ENCODE data around the gene TRPV5. TPM values are rescaled to one million over a fixed set of nuclear protein-coding genes. Genes with fewer than 3 reads are reported as not detected.

TRPV5 gene
- polyA plus RNA-seq, 1 experiment, result not detected

DNA sequence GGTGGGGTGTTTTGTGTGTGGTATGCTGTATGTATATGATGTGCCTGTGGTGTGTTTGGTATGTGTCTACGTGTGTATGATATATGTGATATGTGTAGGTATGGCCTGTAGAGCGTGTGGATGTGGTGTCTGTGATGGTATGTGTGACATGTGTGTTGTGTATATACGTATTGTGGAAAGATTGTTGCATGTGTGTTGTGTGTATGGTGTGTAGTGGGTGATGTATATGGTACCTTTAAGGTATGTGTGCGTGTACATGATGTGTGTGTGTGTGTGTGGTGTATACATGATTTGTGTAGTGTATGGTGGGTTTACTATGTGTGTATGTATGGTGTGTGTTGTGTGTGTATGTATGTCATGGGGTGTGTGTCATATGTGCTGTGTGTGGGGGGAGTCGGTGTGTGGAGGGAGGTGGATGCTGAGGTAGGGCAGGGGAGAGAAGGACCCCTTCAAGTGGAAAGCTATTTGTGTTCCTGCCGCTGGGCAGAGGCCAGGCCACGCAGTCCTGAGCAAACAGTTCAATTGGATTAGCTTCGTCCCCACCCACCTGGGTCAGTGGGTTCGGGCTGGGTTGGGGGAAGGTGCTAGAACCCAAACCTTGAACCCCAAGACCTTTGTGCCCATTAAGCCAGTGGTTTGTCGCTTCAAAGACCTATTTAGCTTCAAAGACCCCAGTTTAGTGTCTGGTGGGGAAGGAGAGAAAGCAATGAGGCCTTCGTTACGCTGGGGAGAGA is 46.1 kb downstream of the TRPV5 start:
- TF ChIP-seq, protein P1, sequence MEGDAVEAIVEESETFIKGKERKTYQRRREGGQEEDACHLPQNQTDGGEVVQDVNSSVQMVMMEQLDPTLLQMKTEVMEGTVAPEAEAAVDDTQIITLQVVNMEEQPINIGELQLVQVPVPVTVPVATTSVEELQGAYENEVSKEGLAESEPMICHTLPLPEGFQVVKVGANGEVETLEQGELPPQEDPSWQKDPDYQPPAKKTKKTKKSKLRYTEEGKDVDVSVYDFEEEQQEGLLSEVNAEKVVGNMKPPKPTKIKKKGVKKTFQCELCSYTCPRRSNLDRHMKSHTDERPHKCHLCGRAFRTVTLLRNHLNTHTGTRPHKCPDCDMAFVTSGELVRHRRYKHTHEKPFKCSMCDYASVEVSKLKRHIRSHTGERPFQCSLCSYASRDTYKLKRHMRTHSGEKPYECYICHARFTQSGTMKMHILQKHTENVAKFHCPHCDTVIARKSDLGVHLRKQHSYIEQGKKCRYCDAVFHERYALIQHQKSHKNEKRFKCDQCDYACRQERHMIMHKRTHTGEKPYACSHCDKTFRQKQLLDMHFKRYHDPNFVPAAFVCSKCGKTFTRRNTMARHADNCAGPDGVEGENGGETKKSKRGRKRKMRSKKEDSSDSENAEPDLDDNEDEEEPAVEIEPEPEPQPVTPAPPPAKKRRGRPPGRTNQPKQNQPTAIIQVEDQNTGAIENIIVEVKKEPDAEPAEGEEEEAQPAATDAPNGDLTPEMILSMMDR (IDR thresholded peaks at IDR 0.05; ENCODE audit: insufficient read depth, low read depth, low read length), result no peak
- H3K27me3 ChIP-seq (ENCODE audit: control insufficient read depth, insufficient read depth, low read length), result 0 out of 2 replicates have a peak, but pooled peaks cover 1% of the 10 kb centered on the region
- DNase-seq (ENCODE audit: low read depth), result no peak
- H3K36me3 ChIP-seq (ENCODE audit: control insufficient read depth, insufficient read depth, low read length), result no peaks in the 10 kb centered on the region
- no peak overlapping the region for H3K4me3 ChIP-seq (ENCODE audit: low read depth, low read length)
- POLR2A ChIA-PET, result no interaction called here
- CTCF ChIA-PET, result interaction anchor here (1.5 kb wide), 1 partner anchor 115 kb away, joined by 3 read pairs; no protein-coding TSS in a partner anchor

DNA sequence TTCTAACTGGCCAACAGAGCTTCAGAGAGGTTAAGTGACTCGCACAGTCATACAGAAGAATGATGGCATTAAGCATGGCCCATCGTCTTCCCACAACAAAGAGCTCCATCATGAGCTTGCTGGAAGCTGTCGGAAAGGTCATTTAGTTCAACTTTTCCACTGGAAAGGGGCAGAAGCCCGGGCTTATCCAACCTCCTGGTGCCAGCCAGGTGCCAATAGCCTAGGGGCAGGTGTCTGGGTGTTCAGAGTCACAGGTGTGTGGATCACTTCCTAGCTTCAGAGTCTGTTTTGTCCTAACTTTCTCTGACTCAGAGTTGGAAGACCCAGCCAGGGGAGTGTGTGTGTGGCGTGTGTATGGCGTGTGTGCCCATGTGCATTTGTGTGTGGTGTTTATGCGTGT is 46.7 kb downstream of the TRPV5 start:
- Histone ChIP-seq H3K4me3 (ENCODE audit: low read depth, low read length) (no peak overlapping the region), H3K27me3 (ENCODE audit: control insufficient read depth, insufficient read depth, low read length) (no peaks in the 10 kb centered on the region), H3K36me3 (ENCODE audit: control insufficient read depth, insufficient read depth, low read length) (no peaks in the 10 kb centered on the region)
- ChIA-PET CTCF (interaction anchor here (1.1 to 1.5 kb wide), 2 partner anchors 33 to 116 kb away, joined by 3 read pairs; no protein-coding TSS in a partner anchor), POLR2A (no interaction called here)
- TF ChIP-seq, protein P1 (IDR thresholded peaks at IDR 0.05; ENCODE audit: insufficient read depth, low read depth, low read length), result no peak
- no peak for DNase-seq (ENCODE audit: low read depth)

DNA sequence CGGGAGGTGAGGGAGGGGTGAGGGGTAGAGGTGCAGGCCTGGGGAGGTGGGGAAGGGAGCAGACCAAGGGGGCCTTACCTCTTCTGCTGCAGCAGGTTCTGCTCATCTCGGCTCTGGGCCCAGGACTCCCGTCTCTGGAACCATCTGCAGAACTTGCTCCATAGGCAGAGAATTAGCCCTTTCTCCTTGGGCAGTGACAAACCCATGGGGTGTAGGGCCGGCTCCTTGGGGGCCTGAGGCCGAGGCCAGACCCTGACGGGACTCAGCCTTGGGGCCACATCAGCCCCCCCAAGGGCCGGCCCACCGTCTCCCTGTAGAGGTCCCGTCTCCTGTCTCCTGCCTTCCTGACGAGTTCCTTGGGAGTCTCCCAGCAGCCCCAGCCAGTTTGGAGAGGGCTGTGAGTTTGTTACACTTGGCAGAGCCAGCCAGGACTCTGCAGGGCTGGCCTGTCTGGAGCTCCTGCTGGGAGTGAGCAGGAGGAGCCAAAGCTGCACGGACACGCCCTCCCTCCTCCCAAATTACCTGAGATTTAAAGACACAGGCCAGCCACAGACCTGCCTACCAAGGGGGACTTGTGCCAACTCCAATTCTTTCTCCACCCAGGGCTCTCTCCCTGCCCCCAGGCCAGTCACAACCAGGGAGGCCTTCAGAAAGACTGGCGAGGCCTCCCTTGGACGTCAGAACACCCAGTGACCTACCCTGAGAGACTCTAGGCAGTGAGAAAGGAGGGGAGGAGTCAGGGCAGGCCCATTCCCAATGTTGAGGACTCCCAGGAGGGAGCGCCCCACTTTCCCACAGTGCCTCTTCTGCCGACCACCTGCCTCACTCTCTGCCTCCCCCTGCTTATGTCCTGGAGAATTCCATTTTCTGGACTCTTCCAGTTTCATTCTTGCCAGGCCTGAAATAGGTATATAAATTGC is 48.0 kb downstream of the TRPV5 start, which contains the start of gene TRPV6:
TRPV6 (minus strand) TSS at position 435 of the 920 bp plus-strand sequence.
- H3K27me3 ChIP-seq (ENCODE audit: control insufficient read depth, insufficient read depth, low read length), result no peaks in the 10 kb centered on the region
- ChIA-PET POLR2A (no interaction called here), CTCF (interaction anchor here (1.1 kb wide), 1 partner anchor 32 kb away, joined by 3 read pairs; no protein-coding TSS in a partner anchor)
- no peak within 1 kb of the TSS for H3K4me3 ChIP-seq (ENCODE audit: low read depth, low read length)
- H3K36me3 ChIP-seq (ENCODE audit: control insufficient read depth, insufficient read depth, low read length), result no peaks in the 10 kb centered on the region
- DNase-seq (ENCODE audit: low read depth), result no peak
- TF ChIP-seq, protein P1 (IDR thresholded peaks at IDR 0.05; ENCODE audit: insufficient read depth, low read depth, low read length), result no peak

DNA sequence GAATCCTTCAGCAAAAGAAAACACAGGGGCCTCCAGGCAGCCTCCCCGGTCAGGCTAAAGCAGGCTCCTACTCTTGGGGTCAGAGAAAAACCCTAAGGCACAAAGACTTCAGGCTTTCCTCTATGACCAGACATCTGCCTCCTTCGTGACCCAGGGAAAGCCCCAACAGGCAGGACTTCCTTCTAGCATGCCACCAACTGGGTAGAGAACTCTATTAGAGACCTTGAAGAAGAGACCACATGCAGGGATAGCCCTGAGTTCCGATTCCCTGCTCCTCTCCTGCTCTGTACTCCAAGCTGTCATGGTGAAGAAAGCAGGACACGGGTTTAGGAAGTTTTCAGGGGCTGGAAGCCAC is 49.3 kb downstream of the TRPV5 start:
- ChIA-PET POLR2A (no interaction called here), CTCF (no interaction called here)
- TF ChIP-seq, protein P1 (IDR thresholded peaks at IDR 0.05; ENCODE audit: insufficient read depth, low read depth, low read length), result no peak
- Histone ChIP-seq H3K36me3 (ENCODE audit: control insufficient read depth, insufficient read depth, low read length) (no peaks in the 10 kb centered on the region), H3K27me3 (ENCODE audit: control insufficient read depth, insufficient read depth, low read length) (peaks cover 2% of the 10 kb centered on the region), H3K4me3 (ENCODE audit: low read depth, low read length) (no peak overlapping the region)
- no peak for DNase-seq (ENCODE audit: low read depth)

Data from BJ (cell line).